HepG2 (cell line): Measurements from ENCODE around the gene HEPACAM. TPM values are rescaled to one million over a fixed set of nuclear protein-coding genes. Genes with fewer than 3 reads are reported as not detected.

ENCODE experiments used
- ATM ChIP-seq: fragments of 450-650 bp; IDR thresholded peaks from 2 replicates; pipeline ENCODE4 v1.7.1; 2017; ENCODE audit warnings: mild to moderate bottlenecking, borderline replicate concordance
- DNMT1 ChIP-seq: sonication (generic); formaldehyde crosslinking; IDR thresholded peaks from 2 replicates; pipeline ENCODE4 v1.5.1; 2020; ENCODE audit warnings: mild to moderate bottlenecking, missing genetic modification reagents
- DZIP1 ChIP-seq: sonication (generic); formaldehyde crosslinking; IDR thresholded peaks from 2 replicates; pipeline ENCODE4 v1.5.0; 2020; ENCODE audit warnings: mild to moderate bottlenecking, missing genetic modification reagents
- GLI4 ChIP-seq: sonication (generic); formaldehyde crosslinking; IDR thresholded peaks from 2 replicates; pipeline ENCODE4 v1.5.1; 2020; ENCODE audit warnings: missing genetic modification reagents, mild to moderate bottlenecking, moderate library complexity, borderline replicate concordance
- GLMP ChIP-seq: sonication (generic); formaldehyde crosslinking; IDR thresholded peaks from 2 replicates; pipeline ENCODE4 v1.9.0; 2021; ENCODE audit warnings: missing genetic modification reagents, mild to moderate bottlenecking, borderline replicate concordance
- IKZF4 ChIP-seq: sonication (generic); formaldehyde crosslinking; IDR thresholded peaks from 2 replicates; pipeline ENCODE4 v1.5.1; 2020; ENCODE audit warnings: borderline replicate concordance, mild to moderate bottlenecking, low read depth, missing genetic modification reagents; ENCODE audit errors: not compliant biosample characterization
- KLF15 ChIP-seq: sonication (generic); formaldehyde crosslinking; IDR thresholded peaks from 2 replicates; pipeline ENCODE4 v1.8.1; 2023; ENCODE audit warnings: borderline replicate concordance, mild to moderate bottlenecking, inconsistent platforms, missing genetic modification reagents, mixed read lengths
- LRRFIP1 ChIP-seq: sonication (generic); formaldehyde crosslinking; conservative IDR thresholded peaks from 2 replicates; pipeline ENCODE4 v1.4.0; 2020; ENCODE audit warnings: missing genetic modification reagents
- NFYB ChIP-seq: sonication (generic); formaldehyde crosslinking; IDR thresholded peaks from 2 replicates; pipeline ENCODE4 v1.4.0; 2020; ENCODE audit warnings: missing genetic modification reagents
- POLR2AphosphoS5 ChIP-seq: IDR thresholded peaks from 2 replicates; pipeline ENCODE4 v1.6.1; 2012; ENCODE audit warnings: low read depth, low read length
- STAT6 ChIP-seq: sonication (generic); formaldehyde crosslinking; IDR thresholded peaks from 2 replicates; pipeline ENCODE4 v1.4.0; 2020; ENCODE audit warnings: missing genetic modification reagents, mild to moderate bottlenecking, borderline replicate concordance
- USF2 ChIP-seq, 2 experiments: sonication (generic) in 1 of 2; formaldehyde crosslinking in 1 of 2; IDR thresholded peaks; 2 replicates each; pipeline versions ENCODE4 v1.5.1 to v1.6.1; 2011 to 2020; ENCODE audit warnings: borderline replicate concordance in 1 of 2, low read depth in 1 of 2, low read length in 1 of 2, mild to moderate bottlenecking in 1 of 2, missing genetic modification reagents in 1 of 2, moderate library complexity in 1 of 2
- ZIK1 ChIP-seq: sonication (generic); formaldehyde crosslinking; IDR thresholded peaks from 2 replicates; pipeline ENCODE4 v1.5.0; 2020; ENCODE audit warnings: mild to moderate bottlenecking, low read depth, missing genetic modification reagents, borderline replicate concordance
- ZNF138 ChIP-seq: sonication (generic); formaldehyde crosslinking; IDR thresholded peaks from 2 replicates; pipeline ENCODE4 v1.5.0; 2020; ENCODE audit warnings: mild to moderate bottlenecking, low read depth, missing genetic modification reagents
- ZNF883 ChIP-seq: sonication (generic); formaldehyde crosslinking; IDR thresholded peaks from 2 replicates; pipeline ENCODE4 v1.5.1; 2020; ENCODE audit warnings: mild to moderate bottlenecking, missing genetic modification reagents; ENCODE audit errors: not compliant biosample characterization
- polyA plus RNA-seq, 8 experiments: library from polyadenylated mRNA; depleted of rRNA in 3 of 8; stranded (reverse) in 7 of 8; unstranded in 1 of 8; fragments of >200 nt; fragmentation: Illumina TruSeq in 4 of 8; extraction: Trizol in 4 of 8; gene quantifications; 2 replicates each; pipeline versions ENCODE4 v1.2.1 to v1.2.3, GENCODE V29; 2011 to 2016; ENCODE audit warnings: low read depth in 4 of 8, missing spikeins in 1 of 8, mixed read lengths in 1 of 8; ENCODE audit not compliant: insufficient read depth in 1 of 8
- total RNA-seq, 5 experiments: library from RNA; depleted of rRNA; stranded (reverse); fragments of >200 nt; fragmentation: Illumina TruSeq; extraction: Trizol; gene quantifications; 2 replicates each; pipeline ENCODE4 v1.2.3, GENCODE V29; 2016; ENCODE audit warnings: low read depth in 1 of 5

HEPACAM gene
- total and polyA plus RNA-seq, 2 of the 13 experiments (the other 11 are each of a cell fraction or from before 2014, with no cell fraction given): 66.9 to 121 TPM

GRCh38 chr11:124882339-124883071, 53.3 kb downstream of the HEPACAM start (continued):
- TF ChIP-seq ZIK1 (peak; percentile 69; the same call in 1 of the 2 replicates), NFYB (CRISPR knock-in tag) (no peak), IKZF4 (CRISPR knock-in tag) (no peak), GLI4 (CRISPR knock-in tag) (no peak), LRRFIP1 (CRISPR knock-in tag) (no peak), DZIP1 (CRISPR knock-in tag) (no peak), DNMT1 (CRISPR knock-in tag) (no peak), STAT6 (CRISPR knock-in tag) (0 out of 2 replicates have a peak, but pooled peaks have one; percentile 32), POLR2AphosphoS5 (no peak), KLF15 (CRISPR knock-in tag) (no peak), ATM (no peak), USF2 (IDR thresholded peaks at IDR 0.05; ENCODE audit: low read depth, low read length) (no peak), USF2 (CRISPR knock-in tag; IDR thresholded peaks at IDR 0.05; ENCODE audit: borderline replicate concordance) (no peak), GLMP (no peak), ZNF883 (CRISPR knock-in tag) (no peak), ZNF138 (no peak)
